HEK293 (cell line): ENCODE data around the gene YWHAG.

ENCODE experiments used
- CTCF ChIA-PET: fragments of 350-600 bp; formaldehyde crosslinking; extraction: SDS; loops from one replicate; lab custom pipeline; 2021; ENCODE audit warnings: antibody characterized with exemption; lab: Yijun Ruan, JAX
- POLR2A ChIA-PET: fragments of 300-600 bp; formaldehyde crosslinking; extraction: SDS; loops from one replicate; lab custom pipeline; 2020; ENCODE audit warnings: antibody characterized with exemption, inconsistent platforms; lab: Yijun Ruan, JAX
- H3K27ac ChIP-seq: fragments of 200-500 bp; sonication (Bioruptor generic); 2 replicates; pipeline ENCODE4 v1.5.1; 2014; ENCODE audit warnings: low read depth, low read length, control low read depth, inconsistent platforms; ENCODE audit errors: extremely low read depth
- H3K36me3 ChIP-seq, 2 experiments: fragments of 200-500 bp in 1 of 2; sonication (Bioruptor generic) in 1 of 2; 1 replicate in 1 of 2; 2 replicates in 1 of 2; pipeline ENCODE4 v1.5.1; 2014 to 2017; ENCODE audit warnings: inconsistent platforms in 2 of 2, low read length in 2 of 2; ENCODE audit not compliant: control insufficient read depth in 2 of 2, insufficient read depth in 1 of 2
- H3K4me1 ChIP-seq: fragments of 200-500 bp; sonication (Bioruptor generic); 2 replicates; pipeline ENCODE4 v1.5.1; 2014; ENCODE audit warnings: mild to moderate bottlenecking, low read length, inconsistent platforms; ENCODE audit not compliant: control insufficient read depth, insufficient read depth
- H3K4me3 ChIP-seq: 2 replicates; pipeline ENCODE4 v1.5.1; 2011; ENCODE audit warnings: low read depth, mild to moderate bottlenecking, control low read depth, low read length, moderate library complexity
- H3K9me3 ChIP-seq: fragments of 200-500 bp; sonication (Bioruptor generic); 2 replicates; pipeline ENCODE4 v1.5.1; 2014; ENCODE audit warnings: low read depth, low read length, inconsistent platforms; ENCODE audit not compliant: control insufficient read depth, insufficient read depth
- BCL11B ChIP-seq: fragments of 450-650 bp; formaldehyde crosslinking; IDR thresholded peaks from 2 replicates; pipeline ENCODE4 v1.5.1; 2016; ENCODE audit warnings: low read depth, missing biosample characterization, missing genetic modification characterization
- EGR2 ChIP-seq: fragments of 450-650 bp; formaldehyde crosslinking; IDR thresholded peaks from 2 replicates; pipeline ENCODE4 v1.5.1; 2016; ENCODE audit warnings: low read depth, missing biosample characterization, missing genetic modification characterization
- MYNN ChIP-seq: fragments of 450-650 bp; formaldehyde crosslinking; IDR thresholded peaks from 2 replicates; pipeline ENCODE4 v1.5.1; 2016; ENCODE audit warnings: missing biosample characterization, missing genetic modification characterization, borderline replicate concordance
- PRDM10 ChIP-seq: fragments of 450-650 bp; formaldehyde crosslinking; IDR thresholded peaks from 2 replicates; pipeline ENCODE4 v1.5.1; 2016; ENCODE audit warnings: missing biosample characterization, missing genetic modification characterization
- SCRT2 ChIP-seq: fragments of 450-650 bp; formaldehyde crosslinking; IDR thresholded peaks from 2 replicates; pipeline ENCODE4 v1.5.1; 2016; ENCODE audit warnings: missing biosample characterization, missing genetic modification characterization
- ZFHX2 ChIP-seq: fragments of 450-650 bp; formaldehyde crosslinking; conservative IDR thresholded peaks from 2 replicates; pipeline ENCODE4 v1.5.1; 2016; ENCODE audit warnings: missing biosample characterization, missing genetic modification characterization
- ZFP37 ChIP-seq: fragments of 450-650 bp; formaldehyde crosslinking; IDR thresholded peaks from 2 replicates; pipeline ENCODE4 v1.5.1; 2016; ENCODE audit warnings: missing biosample characterization, missing genetic modification characterization
- ZNF148 ChIP-seq: fragments of 450-650 bp; formaldehyde crosslinking; IDR thresholded peaks from 2 replicates; pipeline ENCODE4 v1.5.0; 2017; ENCODE audit warnings: missing biosample characterization, missing genetic modification characterization, borderline replicate concordance
- ZNF169 ChIP-seq: fragments of 450-650 bp; formaldehyde crosslinking; IDR thresholded peaks from 2 replicates; pipeline ENCODE4 v1.5.1; 2016; ENCODE audit warnings: missing biosample characterization, missing genetic modification characterization
- ZNF174 ChIP-seq: fragments of 450-650 bp; formaldehyde crosslinking; IDR thresholded peaks from 2 replicates; pipeline ENCODE4 v1.5.0; 2017; ENCODE audit warnings: missing biosample characterization, mild to moderate bottlenecking, missing genetic modification characterization
- ZNF18 ChIP-seq: fragments of 450-650 bp; formaldehyde crosslinking; IDR thresholded peaks from 2 replicates; pipeline ENCODE4 v1.5.1; 2016; ENCODE audit warnings: missing biosample characterization, missing genetic modification characterization
- ZNF214 ChIP-seq: fragments of 450-650 bp; formaldehyde crosslinking; IDR thresholded peaks from 2 replicates; pipeline ENCODE4 v1.5.1; 2017; ENCODE audit warnings: missing biosample characterization, mild to moderate bottlenecking, missing genetic modification characterization, borderline replicate concordance
- ZNF274 ChIP-seq, 2 experiments: fragments of 200-500 bp in 1 of 2; fragments of 450-650 bp in 1 of 2; sonication (Bioruptor generic) in 1 of 2; formaldehyde crosslinking in 1 of 2; IDR thresholded peaks; 2 replicates each; pipeline versions ENCODE4 v1.5.1 to v1.6.1; 2014 to 2016; ENCODE audit warnings: borderline replicate concordance in 1 of 2, inconsistent platforms in 1 of 2, low read length in 1 of 2, missing biosample characterization in 1 of 2, missing genetic modification characterization in 1 of 2
- ZNF366 ChIP-seq: fragments of 450-650 bp; formaldehyde crosslinking; conservative IDR thresholded peaks from 2 replicates; pipeline ENCODE4 v1.5.1; 2016; ENCODE audit warnings: missing biosample characterization, missing genetic modification characterization
- ZNF398 ChIP-seq: fragments of 450-650 bp; formaldehyde crosslinking; IDR thresholded peaks from 2 replicates; pipeline ENCODE4 v1.5.1; 2017; ENCODE audit warnings: missing biosample characterization, missing genetic modification characterization
- ZNF501 ChIP-seq: fragments of 450-650 bp; formaldehyde crosslinking; IDR thresholded peaks from 2 replicates; pipeline ENCODE4 v1.5.1; 2016; ENCODE audit warnings: missing biosample characterization, missing genetic modification characterization
- ZNF571 ChIP-seq: fragments of 450-650 bp; formaldehyde crosslinking; IDR thresholded peaks from 2 replicates; pipeline ENCODE4 v1.5.0; 2017; ENCODE audit warnings: missing biosample characterization, missing genetic modification characterization
- ZNF704 ChIP-seq: fragments of 450-650 bp; formaldehyde crosslinking; IDR thresholded peaks from 2 replicates; pipeline ENCODE4 v1.5.1; 2016; ENCODE audit warnings: missing biosample characterization, missing genetic modification characterization
- ZNF792 ChIP-seq: fragments of 450-650 bp; formaldehyde crosslinking; IDR thresholded peaks from 2 replicates; pipeline ENCODE4 v1.5.1; 2016; ENCODE audit warnings: missing biosample characterization, missing genetic modification characterization
- ZNF843 ChIP-seq: fragments of 450-650 bp; formaldehyde crosslinking; IDR thresholded peaks from 2 replicates; pipeline ENCODE4 v1.5.1; 2016; ENCODE audit warnings: missing biosample characterization, missing genetic modification characterization
- ZSCAN30 ChIP-seq: fragments of 450-650 bp; IDR thresholded peaks from 2 replicates; pipeline ENCODE4 v1.5.1; 2018; ENCODE audit warnings: missing biosample characterization, mild to moderate bottlenecking, missing genetic modification characterization, moderate library complexity

YWHAG gene

GRCh38 chr7:76372984-76373833, 14.4 kb upstream of the YWHAG start:
- Histone ChIP-seq H3K9me3 (no peaks in the 10 kb centered on the region), H3K4me1 (no peaks in the 10 kb centered on the region), H3K4me3 (no peak overlapping the region), H3K36me3 (no peaks in the 10 kb centered on the region), H3K27ac (no peak overlapping the region)
- POLR2A ChIA-PET, result interaction anchor here (0.5 to 1.2 kb wide), 3 partner anchors 9 to 218 kb away, joined by 3 to 8 read pairs (median 5); partner anchors contain the start of gene YWHAG
- CTCF ChIA-PET, result no interaction called here
- TF ChIP-seq SCRT2 (peak; percentile 74), ZNF398 (tag by site-specific recombination) (peak; percentile 26; the same call in 1 of the 2 replicates), ZNF366 (tag by site-specific recombination) (0 out of 2 replicates have a peak, but pooled peaks have one; percentile 14), PRDM10 (tag by site-specific recombination) (0 out of 2 replicates have a peak, but pooled peaks have one; percentile 15), ZNF148 (tag by site-specific recombination) (no peak)

GRCh38 chr7:76371396-76371795, 12.6 kb upstream of the YWHAG start:
- no peaks in the 10 kb centered on the region for H3K4me1 ChIP-seq
- H3K36me3 ChIP-seq, result no peaks in the 10 kb centered on the region
- TF ChIP-seq EGR2, result no peak
- no peak for TF ChIP-seq ZNF18 (tag by site-specific recombination)
- TF ChIP-seq ZNF792 (tag by site-specific recombination), result no peak
- TF ChIP-seq ZSCAN30 (tag by site-specific recombination), result no peak
- no peak for TF ChIP-seq ZNF366 (tag by site-specific recombination)
- no peak for TF ChIP-seq BCL11B (tag by site-specific recombination)
- TF ChIP-seq ZFHX2 (tag by site-specific recombination), result no peak
- TF ChIP-seq ZNF174 (tag by site-specific recombination), result no peak
- TF ChIP-seq ZNF169, result no peak
- TF ChIP-seq ZNF571, result no peak
- no peak for TF ChIP-seq ZNF274 (IDR thresholded peaks at IDR 0.05; ENCODE audit: low read length)
- TF ChIP-seq ZNF274 (tag by site-specific recombination; IDR thresholded peaks at IDR 0.05; ENCODE audit: borderline replicate concordance), result no peak
- no peak for TF ChIP-seq ZNF843 (tag by site-specific recombination)
- no peak for TF ChIP-seq ZFP37 (tag by site-specific recombination)
- no peak for TF ChIP-seq MYNN (tag by site-specific recombination)
- no peak for TF ChIP-seq ZNF704 (tag by site-specific recombination)
- no peak for TF ChIP-seq ZNF214 (tag by site-specific recombination)
- no peak for TF ChIP-seq ZNF501 (tag by site-specific recombination)
- CTCF ChIA-PET, result interaction anchor here (0.7 kb wide), 1 partner anchor 731 kb away, joined by 4 read pairs; no protein-coding TSS in a partner anchor
- POLR2A ChIA-PET, result no interaction called here
- no peaks in the 10 kb centered on the region for H3K9me3 ChIP-seq
- no peak overlapping the region for H3K27ac ChIP-seq
- no peak overlapping the region for H3K4me3 ChIP-seq
